Neural progenitor cell (in vitro differentiated cells): ENCODE results near the gene IGSF21. TPM values are rescaled to one million over a fixed set of nuclear protein-coding genes. Genes with fewer than 3 reads are reported as not detected.

Source experiments
- DNase-seq: peaks from one replicate; pipeline ENCODE4 v3.0.0-alpha.2; 2016; ENCODE audit warnings: low spot score
- H2AFZ ChIP-seq: fragments of 200-600 bp; sonication (generic); replicated peaks from 2 replicates; pipeline ENCODE4 v1.6.1; 2016; ENCODE audit warnings: antibody characterized with exemption
- H3F3A ChIP-seq: fragments of 200-600 bp; sonication (generic); 2 replicates; pipeline ENCODE4 v1.6.1; 2016; ENCODE audit warnings: antibody characterized with exemption, low read depth
- H3K27ac ChIP-seq: fragments of 200-600 bp; sonication (generic); 2 replicates; pipeline ENCODE4 v1.5.1; 2016; ENCODE audit warnings: mild to moderate bottlenecking
- H3K27me3 ChIP-seq: fragments of 200-600 bp; sonication (generic); 2 replicates; pipeline ENCODE4 v1.6.1; 2016; ENCODE audit warnings: mild to moderate bottlenecking, moderate library complexity
- H3K36me3 ChIP-seq: fragments of 200-600 bp; sonication (generic); 2 replicates; pipeline ENCODE4 v1.5.1; 2016
- H3K4me1 ChIP-seq: fragments of 200-600 bp; sonication (generic); 2 replicates; pipeline ENCODE4 v1.6.1; 2016; ENCODE audit warnings: mixed run types
- H3K4me2 ChIP-seq: fragments of 200-600 bp; sonication (generic); 2 replicates; pipeline ENCODE4 v1.6.1; 2016
- H3K4me3 ChIP-seq: fragments of 200-600 bp; sonication (generic); 2 replicates; pipeline ENCODE4 v1.5.1; 2016
- H3K79me2 ChIP-seq: fragments of 200-600 bp; sonication (generic); 2 replicates; pipeline ENCODE4 v1.6.1; 2016; ENCODE audit warnings: low read depth
- H3K9ac ChIP-seq: fragments of 200-600 bp; sonication (generic); 2 replicates; pipeline ENCODE4 v1.6.1; 2016
- H3K9me3 ChIP-seq: fragments of 200-600 bp; sonication (generic); 2 replicates; pipeline ENCODE4 v1.5.1; 2016; ENCODE audit warnings: low read depth
- H4K20me1 ChIP-seq: fragments of 200-600 bp; sonication (generic); 2 replicates; pipeline ENCODE4 v1.6.1; 2016; ENCODE audit warnings: low read depth
- H3K27ac Mint-ChIP-seq: 3 replicates; pipeline ENCODE4 v1.8.0; 2021; ENCODE audit warnings: mixed read lengths
- H3K27me3 Mint-ChIP-seq: 2 replicates; pipeline ENCODE4 v1.8.0; 2022; ENCODE audit warnings: low read depth, mild to moderate bottlenecking, inconsistent platforms, moderate library complexity, mixed read lengths; ENCODE audit not compliant: insufficient read depth
- H3K36me3 Mint-ChIP-seq: 3 replicates; pipeline ENCODE4 v1.8.0; 2021; ENCODE audit warnings: mixed read lengths
- H3K4me1 Mint-ChIP-seq: 3 replicates; pipeline ENCODE4 v1.8.0; 2021; ENCODE audit warnings: mixed read lengths
- H3K4me3 Mint-ChIP-seq: 3 replicates; pipeline ENCODE4 v1.8.0; 2021; ENCODE audit warnings: mild to moderate bottlenecking, moderate library complexity, mixed read lengths
- H3K9me3 Mint-ChIP-seq: 3 replicates; pipeline ENCODE4 v1.8.0; 2020; ENCODE audit warnings: mixed read lengths
- EZH2 ChIP-seq: fragments of 200-600 bp; sonication (generic); IDR thresholded peaks from 2 replicates; pipeline ENCODE4 v1.6.1; 2017; ENCODE audit warnings: antibody characterized with exemption, mild to moderate bottlenecking, moderate library complexity
- EZH2phosphoT487 ChIP-seq: fragments of 200-600 bp; sonication (generic); IDR thresholded peaks from 2 replicates; pipeline ENCODE4 v1.6.1; 2017; ENCODE audit warnings: antibody characterized with exemption
- total RNA-seq: library from RNA; depleted of rRNA; stranded (reverse); fragments of >200 nt; gene quantifications from 2 replicates; pipeline ENCODE4 v1.2.3, GENCODE V29; 2015; ENCODE audit warnings: low replicate concordance
- TF ChIP-seq, protein P1 (sequence below): fragments of 200-600 bp; sonication (generic); IDR thresholded peaks from 2 replicates; pipeline ENCODE4 v1.5.1; 2017; ENCODE audit warnings: antibody characterized with exemption, mild to moderate bottlenecking

The IGSF21 gene
- total RNA-seq, 1 donor from 2014 or later = 1.7 TPM

DNA sequence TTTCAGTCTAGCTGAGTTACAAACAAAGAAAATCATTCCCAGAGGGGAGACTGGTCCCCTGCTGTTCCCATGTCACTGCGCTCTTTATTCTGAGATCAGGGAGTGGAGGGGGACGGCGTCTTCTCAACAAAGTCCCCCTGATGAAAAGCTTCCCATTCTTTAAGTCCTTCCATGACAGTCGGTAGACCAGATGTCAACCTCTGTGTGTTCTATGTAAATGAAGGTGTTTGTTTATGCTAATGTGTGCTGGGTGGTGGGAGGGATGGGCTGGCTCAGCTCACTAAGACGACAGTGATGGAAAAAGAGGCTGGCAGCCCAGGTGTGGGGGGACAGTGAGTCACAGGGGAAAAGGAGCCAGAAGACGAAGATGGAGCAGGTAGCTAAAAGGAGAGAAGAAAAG lies 225.0 kb downstream of the IGSF21 start:
- H4K20me1 ChIP-seq = no peaks in the 10 kb centered on the region
- no peak overlapping the region for H3K27ac Mint-ChIP-seq
- H3K36me3 ChIP-seq = no peaks in the 10 kb centered on the region
- H3K27me3 Mint-ChIP-seq = no peaks in the 10 kb centered on the region
- peaks cover 14% of the 10 kb centered on the region for H3K4me1 ChIP-seq
- peaks cover 13% of the 10 kb centered on the region for H3F3A ChIP-seq
- H2AFZ ChIP-seq = no peak overlapping the region
- H3K4me3 Mint-ChIP-seq = peak overlapping the region; percentile 6
- H3K9me3 Mint-ChIP-seq = no peaks in the 10 kb centered on the region
- DNase-seq = peak; percentile 70
- H3K4me3 ChIP-seq = no peak overlapping the region
- H3K9me3 ChIP-seq = no peaks in the 10 kb centered on the region
- H3K79me2 ChIP-seq = no peaks in the 10 kb centered on the region
- H3K4me2 ChIP-seq = peak overlapping the region; percentile 46
- no peak overlapping the region for H3K9ac ChIP-seq
- H3K27me3 ChIP-seq = no peaks in the 10 kb centered on the region
- H3K36me3 Mint-ChIP-seq = no peaks in the 10 kb centered on the region
- H3K4me1 Mint-ChIP-seq = peaks cover 6% of the 10 kb centered on the region
- TF ChIP-seq EZH2 = no peak
- no peak for TF ChIP-seq EZH2phosphoT487
- TF ChIP-seq, protein P1, sequence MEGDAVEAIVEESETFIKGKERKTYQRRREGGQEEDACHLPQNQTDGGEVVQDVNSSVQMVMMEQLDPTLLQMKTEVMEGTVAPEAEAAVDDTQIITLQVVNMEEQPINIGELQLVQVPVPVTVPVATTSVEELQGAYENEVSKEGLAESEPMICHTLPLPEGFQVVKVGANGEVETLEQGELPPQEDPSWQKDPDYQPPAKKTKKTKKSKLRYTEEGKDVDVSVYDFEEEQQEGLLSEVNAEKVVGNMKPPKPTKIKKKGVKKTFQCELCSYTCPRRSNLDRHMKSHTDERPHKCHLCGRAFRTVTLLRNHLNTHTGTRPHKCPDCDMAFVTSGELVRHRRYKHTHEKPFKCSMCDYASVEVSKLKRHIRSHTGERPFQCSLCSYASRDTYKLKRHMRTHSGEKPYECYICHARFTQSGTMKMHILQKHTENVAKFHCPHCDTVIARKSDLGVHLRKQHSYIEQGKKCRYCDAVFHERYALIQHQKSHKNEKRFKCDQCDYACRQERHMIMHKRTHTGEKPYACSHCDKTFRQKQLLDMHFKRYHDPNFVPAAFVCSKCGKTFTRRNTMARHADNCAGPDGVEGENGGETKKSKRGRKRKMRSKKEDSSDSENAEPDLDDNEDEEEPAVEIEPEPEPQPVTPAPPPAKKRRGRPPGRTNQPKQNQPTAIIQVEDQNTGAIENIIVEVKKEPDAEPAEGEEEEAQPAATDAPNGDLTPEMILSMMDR = no peak
- H3K27ac ChIP-seq = no peak overlapping the region

DNA sequence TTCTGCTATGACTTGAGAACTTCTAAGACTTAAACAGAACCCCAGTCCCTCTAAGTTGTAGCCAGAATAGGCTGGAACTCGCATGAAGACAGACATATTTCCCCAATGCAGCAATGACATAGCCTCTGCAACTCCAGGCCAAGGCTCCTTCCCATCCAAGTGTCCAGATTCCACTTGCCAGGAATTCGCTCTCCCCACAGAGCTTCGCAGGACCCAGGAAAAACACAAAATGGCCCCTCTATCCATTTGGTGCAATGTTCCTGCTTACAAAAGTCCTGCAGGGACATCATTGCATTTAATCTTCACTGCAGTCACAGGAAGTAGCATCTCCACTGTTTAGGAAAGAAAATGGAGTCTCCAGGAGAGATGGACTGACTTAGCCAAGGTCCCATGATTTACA lies 225.6 kb downstream of the IGSF21 start:
- no peaks in the 10 kb centered on the region for H3K36me3 Mint-ChIP-seq
- peak overlapping the region; percentile 60 for H2AFZ ChIP-seq
- H3K4me1 Mint-ChIP-seq = peaks cover 6% of the 10 kb centered on the region
- no peak overlapping the region for H3K27ac ChIP-seq
- H3K9ac ChIP-seq = no peak overlapping the region
- peak overlapping the region; percentile 46 for H3K4me2 ChIP-seq
- no peak overlapping the region for H3K27ac Mint-ChIP-seq
- no peaks in the 10 kb centered on the region for H4K20me1 ChIP-seq
- H3F3A ChIP-seq = peaks cover 13% of the 10 kb centered on the region
- no peaks in the 10 kb centered on the region for H3K27me3 Mint-ChIP-seq
- H3K9me3 ChIP-seq = no peaks in the 10 kb centered on the region
- TF ChIP-seq EZH2phosphoT487 = no peak
- TF ChIP-seq, protein P1 = no peak
- TF ChIP-seq EZH2 = no peak
- H3K4me1 ChIP-seq = peaks cover 14% of the 10 kb centered on the region
- DNase-seq = no peak
- H3K4me3 Mint-ChIP-seq = no peak overlapping the region
- H3K27me3 ChIP-seq = no peaks in the 10 kb centered on the region
- no peaks in the 10 kb centered on the region for H3K9me3 Mint-ChIP-seq
- no peak overlapping the region for H3K4me3 ChIP-seq
- no peaks in the 10 kb centered on the region for H3K79me2 ChIP-seq
- no peaks in the 10 kb centered on the region for H3K36me3 ChIP-seq

DNA sequence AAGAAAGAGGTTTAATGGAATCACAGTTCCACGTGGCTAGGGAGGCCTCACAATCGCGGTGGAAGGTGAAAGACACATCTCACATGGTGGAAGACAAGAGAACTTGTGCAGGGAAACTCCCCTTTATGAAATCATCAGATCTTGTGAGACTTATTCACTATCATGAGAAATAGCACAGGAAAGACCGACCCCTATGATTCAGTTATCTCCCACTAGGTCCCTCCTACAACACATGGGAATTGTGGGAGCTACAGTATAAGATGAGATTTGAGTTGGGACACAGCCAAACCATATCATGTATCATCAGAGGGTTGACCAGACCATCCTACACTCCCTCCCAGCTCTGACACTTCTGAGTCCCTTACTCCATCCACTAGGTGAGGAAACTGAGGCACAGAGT lies 229.2 kb downstream of the IGSF21 start:
- Histone ChIP-seq H3K79me2 (no peaks in the 10 kb centered on the region), H4K20me1 (no peaks in the 10 kb centered on the region), H3K9me3 (no peaks in the 10 kb centered on the region), H3K4me3 (no peak overlapping the region), H3K36me3 (no peaks in the 10 kb centered on the region), H3K9ac (no peak overlapping the region), H3K27ac (no peak overlapping the region), H3K27me3 (no peaks in the 10 kb centered on the region), H3K4me2 (no peak overlapping the region), H3F3A (peaks cover 13% of the 10 kb centered on the region), H3K4me1 (peaks cover 14% of the 10 kb centered on the region), H2AFZ (no peak overlapping the region)
- H3K27me3 Mint-ChIP-seq = peaks cover 3% of the 10 kb centered on the region
- no peaks in the 10 kb centered on the region for H3K9me3 Mint-ChIP-seq
- no peak overlapping the region for H3K4me3 Mint-ChIP-seq
- DNase-seq = no peak
- H3K4me1 Mint-ChIP-seq = peaks cover 8% of the 10 kb centered on the region
- H3K27ac Mint-ChIP-seq = no peak overlapping the region
- H3K36me3 Mint-ChIP-seq = no peaks in the 10 kb centered on the region
- TF ChIP-seq EZH2 = no peak
- no peak for TF ChIP-seq EZH2phosphoT487
- TF ChIP-seq, protein P1 = no peak

DNA sequence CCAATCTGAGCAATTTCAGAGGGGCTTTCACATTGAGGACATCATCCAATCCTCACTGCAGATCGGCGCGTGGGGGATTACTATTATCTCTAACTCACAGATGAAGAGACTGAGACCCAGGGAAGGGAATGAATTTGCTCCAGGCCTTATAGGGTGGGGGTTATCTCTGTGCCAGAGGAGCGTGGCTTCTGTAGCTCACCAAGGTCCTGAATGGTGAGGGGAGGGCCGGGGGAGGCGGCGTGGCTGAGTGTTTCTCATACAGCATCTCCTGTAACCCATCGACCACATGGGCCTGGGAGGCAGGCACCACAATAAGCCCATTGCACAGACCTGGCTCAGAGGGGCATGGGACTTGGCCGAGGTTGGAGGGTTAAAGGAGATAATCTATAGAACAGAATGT lies 230.2 kb downstream of the IGSF21 start:
- no peak for DNase-seq
- Mint-ChIP-seq H3K4me3 (no peak overlapping the region), H3K4me1 (peaks cover 5% of the 10 kb centered on the region), H3K27ac (no peak overlapping the region), H3K9me3 (no peaks in the 10 kb centered on the region), H3K36me3 (no peaks in the 10 kb centered on the region), H3K27me3 (peaks cover 3% of the 10 kb centered on the region)
- Histone ChIP-seq H3K79me2 (no peaks in the 10 kb centered on the region), H3K27ac (no peak overlapping the region), H3K36me3 (no peaks in the 10 kb centered on the region), H3K27me3 (no peaks in the 10 kb centered on the region), H4K20me1 (no peaks in the 10 kb centered on the region), H2AFZ (no peak overlapping the region), H3K9ac (no peak overlapping the region), H3K4me1 (peaks cover 10% of the 10 kb centered on the region), H3K4me3 (no peak overlapping the region), H3K9me3 (no peaks in the 10 kb centered on the region), H3F3A (peaks cover 6% of the 10 kb centered on the region), H3K4me2 (no peak overlapping the region)
- TF ChIP-seq, protein P1 = no peak
- TF ChIP-seq EZH2 = no peak
- no peak for TF ChIP-seq EZH2phosphoT487
